GM21737 (cell line): ENCODE data around the gene IL22RA2.

Experiments used
- ATAC-seq: cut with Tn5 transposase; IDR thresholded peaks from one replicate; pipeline ENCODE4 v1.9.1; 2021; ENCODE audit warnings: mild to moderate bottlenecking, moderate library complexity; ENCODE audit not compliant: unreplicated experiment

IL22RA2 gene

DNA sequence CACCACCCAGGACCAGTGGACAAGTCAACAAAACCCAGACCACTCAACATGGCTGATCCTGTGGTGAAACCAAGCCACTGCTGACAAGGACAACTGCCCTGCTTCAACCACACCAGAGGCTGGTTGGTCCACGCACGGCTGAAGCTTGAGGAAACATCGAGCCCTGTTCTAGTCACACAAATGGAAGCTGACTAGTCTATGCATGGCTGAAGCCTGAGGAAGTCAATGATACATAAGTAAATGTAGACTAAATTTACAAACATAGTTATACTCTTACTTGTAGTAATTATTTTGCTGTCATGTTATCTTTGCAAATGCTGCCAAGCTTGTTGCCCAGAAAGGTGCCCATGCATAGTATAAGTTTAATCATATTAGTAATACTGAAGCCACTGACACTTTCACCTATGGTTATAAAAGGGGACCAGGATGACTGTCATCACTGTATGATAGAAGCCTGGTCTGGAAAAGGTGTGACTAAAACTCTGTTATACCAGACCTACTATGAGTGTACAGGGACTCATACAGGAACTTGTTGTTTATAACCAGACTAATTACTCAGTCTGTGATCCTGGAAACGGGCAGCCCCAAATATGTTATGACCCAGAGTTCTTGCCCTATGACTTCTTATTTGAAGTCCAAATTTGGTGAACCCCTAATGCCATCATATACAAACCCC, 5.6 kb downstream of the IL22RA2 start:
- no peak for ATAC-seq

GRCh38 chr6:137166247-137167098, 7.0 kb downstream of the IL22RA2 start:
- no peak for ATAC-seq

DNA sequence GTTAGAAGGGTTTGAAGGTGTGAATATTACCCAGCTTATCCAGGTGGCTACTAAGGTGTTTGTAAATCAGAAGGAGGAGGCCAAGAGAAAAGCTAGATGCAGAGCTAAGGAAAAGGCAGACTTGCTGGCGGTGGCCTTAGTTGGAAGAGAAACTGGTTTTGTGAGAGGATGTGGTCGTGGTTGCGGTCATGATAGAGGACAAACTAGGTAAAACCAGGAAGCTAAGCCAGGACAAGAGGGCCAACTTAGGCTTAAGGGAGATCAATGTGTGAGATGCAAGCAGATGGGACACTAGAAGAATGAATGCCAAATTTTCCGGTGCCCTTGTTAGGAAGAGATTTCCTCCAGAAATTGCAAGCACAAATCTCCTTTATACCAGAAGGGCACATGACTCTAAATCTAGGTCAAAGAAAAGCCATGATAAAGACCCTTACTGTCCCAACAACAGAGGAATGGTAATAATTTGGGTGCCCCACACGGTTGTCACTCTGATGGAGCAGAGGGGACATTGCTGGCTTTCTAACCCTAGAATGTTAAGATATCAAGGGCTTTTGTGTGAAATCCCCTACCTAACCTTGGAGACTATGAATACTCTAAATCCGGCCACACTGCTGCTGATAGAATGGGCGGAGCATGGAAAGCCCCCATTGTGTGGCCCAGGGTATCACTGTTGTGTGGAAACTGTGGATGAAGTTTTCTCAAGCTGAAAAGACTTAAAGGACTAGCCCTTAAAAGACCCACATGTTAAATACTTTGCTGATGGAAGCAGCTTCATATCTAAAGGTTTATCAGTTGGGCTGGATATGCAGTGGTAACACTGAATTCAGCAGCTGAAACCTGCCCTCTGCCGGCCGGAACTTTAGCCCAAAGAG, 7.8 kb downstream of the IL22RA2 start:
- ATAC-seq: peak; percentile 68

GRCh38 chr6:137163732-137164318, 9.6 kb downstream of the IL22RA2 start:
- no peak for ATAC-seq

GRCh38 chr6:137162692-137163306, 10.6 kb downstream of the IL22RA2 start:
- ATAC-seq: no peak

- no peak for ATAC-seq
These were observed 11.5 kb downstream of the IL22RA2 start for GRCh38 chr6:137161949-137162348.

GRCh38 chr6:137160763-137161162, 12.7 kb downstream of the IL22RA2 start:
- no peak for ATAC-seq

- ATAC-seq: no peak
These were observed 13.5 kb downstream of the IL22RA2 start for GRCh38 chr6:137159912-137160311.

DNA sequence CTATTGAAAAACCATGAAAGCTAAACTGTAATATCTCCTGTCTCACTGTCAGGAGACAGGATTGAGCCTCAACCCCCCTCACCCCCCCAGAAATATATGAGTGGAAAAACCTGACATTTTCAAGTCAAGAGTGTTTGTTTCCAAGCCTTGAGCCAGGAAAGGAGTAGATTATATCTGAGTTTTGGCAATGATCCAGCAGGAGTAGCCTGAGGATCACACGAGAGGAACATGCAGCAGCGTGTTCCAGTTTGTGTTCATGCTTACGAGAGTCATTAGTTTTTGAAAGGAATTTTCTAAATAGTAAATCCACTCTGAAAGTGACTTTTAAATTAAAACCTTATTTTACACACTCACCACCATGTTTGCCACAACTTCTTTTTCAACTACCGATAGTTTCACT, 15.8 kb downstream of the IL22RA2 start:
- ATAC-seq: no peak

GRCh38 chr6:137156650-137157049, 16.8 kb downstream of the IL22RA2 start:
- no peak for ATAC-seq

DNA sequence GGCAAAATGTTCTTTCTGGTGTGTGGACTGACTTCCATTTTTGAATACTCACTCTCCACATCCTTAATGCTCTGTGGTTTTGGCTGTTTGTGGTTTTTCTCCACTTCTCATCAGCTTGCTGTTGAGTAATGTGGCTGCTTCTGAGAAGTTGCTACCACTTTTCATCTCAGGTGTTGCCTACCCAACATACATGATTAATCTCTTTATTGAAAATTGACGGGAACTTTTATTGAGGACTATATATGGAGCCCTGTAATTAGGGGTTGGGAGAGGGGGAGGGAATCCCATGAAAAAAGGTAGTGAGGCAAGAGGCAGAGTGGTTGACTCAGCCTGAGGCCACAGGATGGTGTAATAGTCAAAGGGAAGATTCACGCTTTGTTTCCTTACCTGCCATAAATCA, 17.6 kb downstream of the IL22RA2 start:
- ATAC-seq: no peak

- ATAC-seq: no peak
These were observed 23.4 kb downstream of the IL22RA2 start for GRCh38 chr6:137150072-137150471.

GRCh38 chr6:137149035-137149393, 24.4 kb downstream of the IL22RA2 start:
- no peak for ATAC-seq

DNA sequence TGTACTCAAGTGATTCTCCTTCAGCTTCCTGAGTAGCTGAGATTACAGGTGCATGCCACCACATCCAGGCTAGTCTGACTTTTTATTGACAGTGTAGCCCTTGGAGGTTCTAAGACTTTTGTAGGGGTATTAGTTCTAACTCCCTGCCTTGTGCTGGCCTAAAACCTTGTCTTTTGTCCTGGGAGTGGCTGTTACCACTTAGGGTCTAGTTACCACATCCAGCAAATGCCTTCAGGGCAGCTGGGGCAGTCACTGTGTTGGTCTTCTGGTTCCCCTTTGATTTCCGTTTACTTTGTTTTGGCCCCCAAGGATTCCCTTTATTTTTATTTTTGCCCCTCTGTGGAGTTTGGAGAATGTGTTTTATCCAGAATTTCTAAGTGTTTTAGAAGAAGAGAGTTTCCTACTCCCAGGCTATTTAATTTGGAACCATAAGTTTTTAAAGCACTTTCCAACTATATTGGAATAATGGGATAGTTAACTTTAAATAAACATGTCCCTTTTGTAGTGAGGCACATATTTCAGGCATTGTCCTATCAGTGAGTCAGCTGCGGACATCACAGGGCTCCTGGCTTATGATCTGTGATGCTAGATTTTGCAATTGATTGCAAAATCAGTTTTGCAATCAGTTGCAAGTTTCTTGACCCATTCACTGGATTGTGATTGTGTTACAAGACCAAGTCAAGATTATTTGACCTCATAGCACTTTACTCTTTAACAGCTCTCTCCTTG, 25.0 kb downstream of the IL22RA2 start:
- no peak for ATAC-seq

- ATAC-seq: no peak
These were observed 26.2 kb downstream of the IL22RA2 start for GRCh38 chr6:137147195-137147594.

- no peak for ATAC-seq
These were observed 27.2 kb downstream of the IL22RA2 start for GRCh38 chr6:137146206-137146605.

GRCh38 chr6:137145421-137145820, 28.0 kb downstream of the IL22RA2 start:
- no peak for ATAC-seq

DNA sequence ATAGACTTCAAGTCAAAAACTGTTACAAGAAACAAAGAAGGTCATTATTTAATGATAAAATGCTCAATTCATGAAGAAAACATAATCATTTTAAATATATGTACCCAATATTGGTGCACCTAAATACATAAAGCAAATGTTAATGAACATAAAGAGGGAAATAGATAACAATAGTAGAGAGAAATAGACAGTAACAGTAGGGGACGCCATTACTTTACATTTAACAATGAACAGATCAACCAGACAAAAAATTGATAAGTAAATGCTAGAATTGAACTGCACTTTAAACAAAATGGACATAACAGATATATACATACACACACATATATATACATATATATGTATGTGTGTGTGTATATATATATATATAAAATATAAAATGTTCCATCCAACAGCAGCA, 37.4 kb downstream of the IL22RA2 start:
- no peak for ATAC-seq

- ATAC-seq: no peak
These were observed 39.0 kb downstream of the IL22RA2 start for GRCh38 chr6:137134483-137134882.

- no peak for ATAC-seq
These were observed 40.3 kb downstream of the IL22RA2 start for GRCh38 chr6:137133122-137133521.
